SHP77 treated with DMSO at 0.1 percent for 48 hours (cell line): Measurements from ENCODE around the gene ZNF516.

Experiments used
- DNase-seq: peaks from one replicate; lab custom pipeline; 2025; lab: John Stamatoyannopoulos, UW

The ZNF516 gene

DNA sequence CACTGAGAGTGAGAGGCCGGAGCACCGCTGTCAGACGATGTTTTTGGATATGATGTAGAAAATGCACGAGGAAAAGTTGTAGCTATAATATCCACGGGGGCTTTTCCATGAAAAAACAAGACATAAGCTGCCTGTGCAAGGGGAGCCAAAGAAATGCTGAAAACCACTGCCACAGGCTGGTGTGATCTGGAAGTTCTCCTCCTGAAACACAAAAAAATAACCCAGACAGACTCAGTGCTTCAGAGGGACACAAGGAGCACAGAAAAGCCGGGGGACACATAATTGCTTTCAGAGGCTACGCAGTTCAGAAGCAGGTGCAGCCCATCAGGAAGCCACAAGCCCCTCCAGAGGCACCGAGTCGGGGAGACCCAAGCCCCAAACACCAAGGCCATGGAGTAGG, 98.2 kb downstream of the ZNF516 start:
- DNase-seq, result no peak

DNA sequence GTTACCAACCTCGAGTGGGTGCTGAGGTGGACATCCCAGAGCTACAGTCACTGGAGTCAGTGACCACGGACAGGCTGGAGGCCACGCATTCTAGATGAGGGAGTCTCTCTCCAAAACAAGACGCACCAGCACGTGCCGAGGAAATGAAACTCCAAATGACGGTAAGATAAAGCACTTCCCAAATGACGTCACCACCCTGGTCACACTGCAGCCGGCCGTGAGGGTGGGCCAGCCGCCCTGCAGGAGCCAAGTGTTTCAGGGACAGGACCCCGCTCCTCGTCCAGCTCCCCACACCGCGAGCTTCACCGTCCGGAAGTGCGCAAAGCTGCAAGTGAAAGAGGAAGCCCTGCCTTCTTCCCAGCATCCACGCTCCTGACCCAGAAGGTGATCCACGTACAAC, 99.4 kb downstream of the ZNF516 start:
- DNase-seq, result no peak

DNA sequence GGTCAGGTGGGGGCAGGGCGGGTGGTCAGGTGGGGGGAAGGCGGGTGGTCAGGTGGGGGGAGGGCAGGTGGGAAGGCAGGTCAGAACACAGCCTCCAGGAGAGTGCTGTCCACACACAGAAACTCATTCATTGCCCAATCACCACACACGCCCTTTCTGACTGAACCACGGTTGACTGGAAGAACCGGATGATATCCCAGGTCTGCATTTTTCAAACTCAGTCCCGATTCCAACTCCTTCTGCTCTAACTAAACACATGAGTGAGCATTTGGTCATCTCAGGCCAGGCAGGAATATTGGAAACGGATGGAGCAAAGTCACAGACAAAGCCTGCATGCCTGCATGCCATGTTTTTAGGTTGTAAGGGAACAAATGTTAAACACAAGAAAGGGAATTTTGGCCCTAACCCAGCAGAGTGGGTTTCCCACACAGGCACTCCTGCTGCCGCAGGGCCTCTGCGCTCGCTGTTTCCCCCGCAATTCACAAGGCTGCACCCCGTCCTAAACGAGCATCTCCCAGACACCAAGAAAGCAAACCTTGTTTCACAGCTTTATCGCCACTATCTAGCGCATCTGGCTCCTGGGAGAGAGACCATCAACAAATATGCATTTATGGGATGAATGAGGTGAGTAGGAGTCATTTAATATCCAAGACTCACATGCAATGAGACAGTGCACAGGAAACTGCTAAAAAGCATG, 100.1 kb downstream of the ZNF516 start:
- no peak for DNase-seq

DNA sequence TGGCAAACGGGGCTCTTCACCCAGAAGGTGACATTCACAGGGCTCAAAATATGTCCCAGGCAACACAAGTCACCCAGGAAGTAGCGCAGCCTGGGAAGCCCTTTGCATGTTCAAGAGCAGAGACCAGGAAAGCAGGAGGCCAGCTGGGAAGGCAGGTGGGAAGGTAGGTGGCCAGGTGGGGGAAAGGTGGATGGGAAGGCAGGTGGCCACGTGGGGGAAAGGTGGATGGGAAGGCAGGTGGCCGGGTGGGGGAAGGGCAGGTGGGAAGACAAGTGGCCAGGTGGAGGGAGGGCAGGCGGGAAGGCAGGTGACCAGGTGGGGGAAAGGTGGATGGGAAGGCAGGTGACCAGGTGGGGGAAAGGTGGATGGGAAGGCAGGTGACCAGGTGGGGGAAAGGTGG, 102.7 kb downstream of the ZNF516 start:
- no peak for DNase-seq

DNA sequence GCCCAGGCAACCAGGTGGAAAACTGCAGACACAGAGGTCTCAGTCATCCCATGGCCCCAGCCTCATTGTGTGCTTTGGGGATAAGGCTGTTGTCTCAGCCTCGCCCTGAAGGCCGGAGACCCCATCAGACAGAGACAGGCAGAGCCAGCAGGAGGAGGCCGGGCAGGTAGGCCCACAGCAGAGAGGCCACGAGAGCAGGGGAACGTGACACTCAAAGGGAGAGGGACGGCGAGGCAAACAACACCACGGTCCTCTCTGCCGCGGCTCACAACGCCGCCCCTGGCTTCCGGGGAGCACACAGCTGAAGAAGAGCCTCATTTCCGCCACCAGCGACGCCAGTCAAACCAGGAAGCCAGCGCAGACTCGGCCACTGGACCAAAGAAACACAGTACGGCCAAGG, 103.3 kb downstream of the ZNF516 start:
- no peak for DNase-seq

DNA sequence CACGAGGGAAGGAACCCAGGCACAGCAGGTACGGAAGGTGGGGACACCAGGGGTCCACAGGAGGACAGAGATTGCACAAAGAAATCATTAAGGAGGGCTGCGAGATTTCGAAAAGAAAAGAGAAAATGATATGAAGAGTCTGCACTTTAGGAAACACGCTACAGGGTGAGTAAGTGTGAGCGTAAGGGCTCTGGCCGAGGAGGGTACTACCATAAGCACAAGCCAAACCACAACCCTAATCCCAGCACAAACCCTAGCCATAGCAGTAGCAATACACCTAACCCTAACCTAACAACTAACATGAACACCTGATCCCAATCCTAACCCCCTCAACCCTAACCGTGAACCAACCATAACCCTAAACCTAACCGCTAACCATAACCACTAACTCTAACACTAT, 104.0 kb downstream of the ZNF516 start:
- no peak for DNase-seq

DNA sequence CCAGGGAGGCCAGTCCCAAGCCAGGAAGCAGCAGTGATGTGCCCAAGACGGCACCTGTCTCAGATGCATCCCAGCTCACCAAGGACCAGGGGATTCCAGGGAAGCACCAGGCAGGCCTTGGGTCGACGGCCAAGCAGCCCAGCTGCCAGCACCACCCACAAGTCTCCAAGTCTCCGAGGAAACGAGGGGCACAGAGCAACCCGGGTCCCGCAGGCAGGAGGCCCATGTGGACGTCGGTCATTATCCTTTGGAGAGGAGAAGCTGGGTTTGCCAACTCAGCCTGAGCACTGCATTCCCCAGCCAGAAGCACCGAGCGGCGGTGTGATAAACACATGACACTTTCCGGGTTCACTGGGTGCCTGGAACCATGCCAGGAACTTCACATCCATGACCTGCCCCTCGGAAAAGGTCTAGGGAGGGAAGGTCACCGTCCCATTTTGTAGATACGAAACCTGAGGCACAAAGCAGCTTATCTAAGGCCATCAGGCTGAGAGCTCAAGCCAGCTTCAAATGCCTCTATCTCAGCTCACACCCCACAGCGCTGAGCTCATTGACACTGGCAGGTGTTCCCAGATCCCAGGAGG, 104.5 kb downstream of the ZNF516 start:
- no peak for DNase-seq

DNA sequence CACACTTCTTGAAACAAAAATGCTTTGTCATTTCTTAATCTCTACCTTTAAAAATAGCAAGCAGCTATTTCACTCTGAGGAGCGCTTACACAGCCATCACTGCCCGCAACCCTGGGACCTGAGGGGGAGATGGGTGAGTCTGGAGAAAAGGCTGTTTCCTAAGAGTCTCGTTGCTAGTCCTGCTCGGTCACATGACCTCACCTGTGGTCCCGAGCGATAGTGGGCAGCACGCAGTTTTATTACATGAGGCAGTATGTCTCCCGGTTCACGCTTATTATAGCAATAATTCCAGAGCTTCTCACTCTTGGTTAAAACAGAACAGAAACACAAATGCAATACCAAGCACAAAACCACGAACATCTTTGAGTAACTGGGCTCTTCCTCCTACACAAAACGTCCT, 105.3 kb downstream of the ZNF516 start:
- no peak for DNase-seq

DNA sequence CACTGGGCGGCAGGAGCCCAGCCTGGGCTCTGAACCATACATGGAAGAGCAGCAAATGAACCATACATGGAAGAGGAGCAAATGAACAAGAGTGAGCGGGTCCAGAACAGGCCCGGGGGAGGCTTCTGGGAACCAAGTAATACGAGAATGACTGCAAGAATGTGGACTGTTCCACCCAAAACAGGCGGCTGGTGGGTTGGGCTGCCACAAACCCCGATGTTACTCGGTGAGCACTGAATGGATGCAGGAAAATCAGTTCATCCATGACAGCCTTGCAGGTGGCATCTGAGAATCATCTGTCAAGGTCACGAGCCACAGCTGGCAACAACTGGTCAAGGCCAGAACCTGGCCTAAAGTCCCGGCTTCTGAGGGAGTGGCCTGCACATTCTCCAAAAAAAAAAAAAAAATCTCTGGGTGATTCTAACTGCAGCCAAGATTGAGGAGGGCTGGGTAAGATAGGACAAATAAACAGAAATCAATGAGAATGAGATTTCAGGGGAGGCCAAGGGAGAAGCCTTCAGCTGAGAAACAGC, 106.1 kb downstream of the ZNF516 start:
- DNase-seq, result no peak

DNA sequence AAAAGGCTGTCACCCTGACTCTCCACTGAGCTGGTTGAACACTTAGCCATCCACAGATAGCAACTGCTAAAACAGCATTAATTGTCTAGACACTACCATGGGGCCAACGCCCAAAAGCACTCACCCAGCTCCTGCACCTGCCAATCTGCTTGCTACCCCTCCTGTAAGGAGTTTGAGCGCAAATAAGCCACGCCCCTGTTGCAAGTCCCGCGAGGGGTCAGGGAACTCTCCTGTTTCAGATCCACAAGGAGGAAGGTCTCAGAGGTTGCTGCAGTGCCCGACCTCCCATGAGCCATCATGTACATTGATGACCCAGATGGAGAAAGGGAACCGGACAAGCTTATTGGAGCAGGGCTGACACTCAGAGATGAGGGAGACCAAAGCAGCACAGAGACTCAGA, 106.8 kb downstream of the ZNF516 start:
- DNase-seq, result no peak

DNA sequence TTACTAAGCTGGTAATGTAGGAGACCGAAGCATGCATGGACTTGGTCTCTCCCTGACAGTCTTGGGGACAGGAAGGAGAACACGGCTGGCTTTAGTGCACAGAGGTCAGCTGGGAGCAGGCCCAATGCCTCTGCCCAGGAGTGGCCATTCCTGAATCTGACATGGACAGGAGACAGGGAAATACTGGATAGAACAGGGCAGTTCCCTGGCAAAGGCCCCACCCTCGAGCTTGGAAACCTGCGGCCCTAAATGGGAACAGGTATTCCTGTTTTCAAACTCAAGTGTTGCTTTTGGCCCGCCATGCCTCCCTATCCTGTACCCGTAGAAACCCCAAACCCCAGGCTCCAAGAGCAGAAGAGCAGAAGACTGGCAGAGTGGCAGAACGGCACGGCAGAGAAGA, 107.4 kb downstream of the ZNF516 start:
- no peak for DNase-seq

DNA sequence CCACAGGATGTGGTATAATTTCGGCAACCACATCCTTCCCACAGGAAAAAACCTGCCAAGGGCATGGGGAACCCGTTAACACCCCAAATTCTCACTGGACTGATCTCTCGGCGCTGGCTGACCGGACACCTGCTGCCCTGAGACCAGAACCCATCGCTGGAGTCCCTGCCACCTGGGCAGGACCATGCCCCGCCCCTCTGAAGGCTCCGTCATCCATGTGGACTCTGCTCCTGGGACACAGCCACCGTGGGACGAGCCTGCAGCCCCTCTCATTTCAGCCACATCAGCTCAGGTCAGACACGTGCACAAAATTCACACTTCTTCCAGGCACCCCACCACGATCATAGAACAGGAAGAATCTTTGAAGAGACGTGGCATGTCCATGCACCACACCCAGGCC, 108.2 kb downstream of the ZNF516 start:
- no peak for DNase-seq

DNA sequence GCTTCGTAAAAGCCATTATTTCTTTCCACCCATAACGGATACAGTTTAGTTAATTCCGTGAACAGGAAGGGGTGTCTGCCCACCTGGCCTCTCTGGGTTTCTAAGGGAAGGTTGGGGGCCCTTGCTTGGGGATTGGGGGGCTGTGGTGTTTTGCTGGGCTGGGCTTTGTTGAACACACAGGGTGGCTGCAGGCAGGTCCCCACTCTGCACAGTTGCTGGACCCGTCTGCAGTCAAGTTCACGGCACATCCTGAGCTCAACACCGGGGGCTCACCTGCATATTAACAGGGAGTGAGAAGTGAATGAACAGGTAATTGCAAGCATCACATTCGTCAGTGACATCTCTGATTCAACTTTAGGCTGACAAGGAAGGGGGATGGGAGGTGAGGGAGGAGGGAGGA, 109.0 kb downstream of the ZNF516 start:
- no peak for DNase-seq

DNA sequence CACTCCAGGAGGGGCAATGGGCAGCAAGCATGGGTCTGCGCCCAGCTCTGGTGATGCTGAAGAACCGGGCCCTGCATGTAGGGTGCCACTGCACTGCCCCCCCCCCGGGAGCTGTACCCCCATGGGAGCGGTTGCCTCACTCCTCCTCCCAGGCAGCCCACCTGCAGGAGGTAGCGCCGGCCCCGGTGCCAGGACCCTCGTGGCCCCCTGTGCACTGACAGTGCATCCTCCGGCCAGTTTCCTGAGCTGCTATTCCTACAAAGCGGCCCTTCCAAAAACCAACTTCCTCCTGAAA, 109.4 kb downstream of the ZNF516 start:
- no peak for DNase-seq

DNA sequence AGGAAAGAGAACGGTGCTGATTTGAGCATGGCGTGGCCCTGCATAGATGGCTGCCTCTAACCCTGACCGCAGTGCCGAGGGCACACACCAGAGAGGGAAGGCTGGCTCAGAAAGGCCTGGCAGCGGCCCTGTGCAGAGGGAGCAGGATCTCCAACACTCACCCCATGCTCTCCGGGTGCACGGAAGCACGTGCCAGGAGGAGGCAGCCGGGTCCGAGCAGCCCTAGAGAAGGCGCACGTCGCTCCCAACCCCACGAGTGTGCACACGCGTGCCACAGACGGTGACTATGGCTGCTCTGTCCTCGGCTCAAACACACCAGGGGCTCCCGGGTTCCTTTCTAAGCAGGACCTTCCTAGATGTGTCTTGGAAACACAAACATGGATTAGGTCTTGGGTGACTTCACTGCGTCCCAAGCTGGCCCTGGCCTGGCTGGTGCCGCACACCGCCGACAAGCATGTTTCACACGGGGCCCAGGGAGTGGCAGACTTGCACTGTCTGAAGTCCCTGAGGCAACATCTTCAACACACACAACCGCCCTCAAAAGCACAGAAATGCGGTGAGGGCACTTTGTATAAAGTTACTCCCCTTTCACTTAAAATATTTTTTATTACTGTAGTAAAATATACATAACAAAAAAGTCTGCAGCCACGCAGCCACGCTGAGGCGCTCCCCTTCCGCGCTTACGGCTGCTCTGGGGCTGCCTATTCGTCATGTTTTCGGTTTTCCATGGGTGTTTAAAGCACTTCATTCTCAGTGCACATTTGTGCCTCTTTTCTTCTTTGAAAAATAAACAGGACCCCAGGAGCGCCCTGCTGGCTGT, 110.0 kb downstream of the ZNF516 start:
- DNase-seq, result no peak

DNA sequence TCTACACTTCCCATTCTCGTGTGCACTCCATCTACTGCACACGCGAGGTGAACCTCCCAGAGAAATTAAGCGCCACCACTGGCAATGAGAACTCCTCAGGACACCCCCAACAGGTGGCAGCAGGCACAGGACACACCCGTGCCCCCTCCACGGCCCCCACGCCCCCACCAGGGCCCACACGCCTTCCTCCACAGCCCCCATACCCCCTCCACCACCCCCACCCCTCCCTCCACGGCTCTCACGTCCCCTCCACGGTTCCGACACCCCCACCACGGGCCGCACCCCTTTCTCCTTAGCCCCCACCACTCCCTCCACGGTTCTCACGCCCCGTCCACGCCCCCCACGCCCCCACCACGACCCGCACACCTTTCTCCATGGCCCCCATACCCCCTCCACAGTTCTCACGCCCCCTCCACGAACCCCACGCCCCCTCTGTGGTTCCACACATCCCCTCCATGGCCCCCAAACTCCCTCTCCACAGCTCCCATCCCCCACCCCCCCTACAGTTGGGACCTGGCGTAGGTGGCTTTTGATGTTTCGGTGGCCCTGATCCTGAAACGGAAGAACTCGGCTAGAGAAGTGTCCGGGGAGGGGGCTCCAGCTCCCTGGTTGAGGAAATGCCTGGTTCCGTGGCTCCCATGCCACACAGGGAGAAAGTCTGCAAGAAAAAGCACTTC, 110.8 kb downstream of the ZNF516 start:
- no peak for DNase-seq

DNA sequence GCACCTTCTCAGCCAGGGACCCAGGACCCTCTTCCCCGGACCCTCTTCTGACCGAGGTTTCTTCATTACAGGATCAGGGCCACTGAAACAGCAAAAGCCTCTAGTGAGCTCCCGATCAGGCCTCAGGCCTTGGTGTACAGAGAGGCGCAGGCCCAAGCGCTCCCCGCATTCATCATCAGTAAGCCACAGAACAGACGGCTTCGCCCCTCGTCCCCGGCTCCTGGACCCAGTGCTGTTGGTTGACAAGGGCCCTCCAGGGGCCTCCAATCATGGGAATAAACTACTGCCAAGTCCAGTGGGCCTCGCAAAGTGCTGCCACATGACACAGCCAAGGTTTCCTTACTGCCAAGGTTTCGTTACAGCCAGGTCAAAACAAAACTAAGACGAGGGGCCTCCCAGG, 111.4 kb downstream of the ZNF516 start:
- DNase-seq, result no peak

DNA sequence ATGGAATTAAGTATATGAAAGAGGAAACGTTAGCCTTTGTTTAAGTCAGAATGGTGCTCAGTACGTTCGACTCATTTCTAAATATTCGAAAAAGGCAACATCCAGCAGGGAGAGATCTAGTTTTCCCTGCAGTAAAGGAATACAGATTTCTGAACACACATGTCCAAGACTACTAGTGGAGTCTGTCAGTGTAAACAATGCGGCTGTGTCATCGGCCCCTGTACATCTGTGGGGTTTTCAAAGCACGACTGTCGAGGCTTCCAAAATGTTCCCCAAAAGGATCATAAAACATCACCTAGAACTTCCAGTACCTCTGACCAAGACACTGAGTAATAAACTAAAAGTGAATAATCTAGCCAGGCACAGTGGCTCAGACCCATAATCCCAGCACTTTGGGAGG, 112.8 kb downstream of the ZNF516 start:
- no peak for DNase-seq

DNA sequence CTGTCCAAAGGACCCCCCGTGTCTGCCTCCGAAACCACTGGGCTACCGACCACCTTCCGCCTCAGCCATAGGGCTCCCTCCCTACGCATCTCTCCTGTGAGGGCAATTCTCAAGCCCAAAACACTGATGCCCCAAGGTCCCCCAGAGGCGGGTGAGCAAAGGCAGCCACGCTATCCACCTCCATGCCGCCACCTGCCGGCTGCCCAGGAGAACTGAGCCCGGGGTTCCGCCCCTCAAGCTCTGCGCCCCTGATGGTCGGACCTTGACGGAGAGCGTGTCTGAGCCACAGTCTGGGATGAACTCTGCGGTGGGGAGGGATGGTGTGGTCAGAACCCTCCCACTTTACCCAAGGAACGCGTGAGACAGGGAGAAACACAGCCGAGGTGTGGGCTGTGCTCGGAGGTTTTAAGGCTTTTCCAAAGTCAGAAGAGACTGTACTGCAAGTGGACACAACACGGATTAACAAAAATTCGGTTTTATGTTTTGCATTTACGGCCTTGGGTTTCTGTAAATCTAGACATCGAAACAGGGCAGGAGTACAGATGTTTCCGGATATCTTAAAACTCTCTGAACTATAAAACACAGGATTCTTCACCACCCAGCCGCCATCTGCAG, 114.1 kb downstream of the ZNF516 start:
- no peak for DNase-seq

DNA sequence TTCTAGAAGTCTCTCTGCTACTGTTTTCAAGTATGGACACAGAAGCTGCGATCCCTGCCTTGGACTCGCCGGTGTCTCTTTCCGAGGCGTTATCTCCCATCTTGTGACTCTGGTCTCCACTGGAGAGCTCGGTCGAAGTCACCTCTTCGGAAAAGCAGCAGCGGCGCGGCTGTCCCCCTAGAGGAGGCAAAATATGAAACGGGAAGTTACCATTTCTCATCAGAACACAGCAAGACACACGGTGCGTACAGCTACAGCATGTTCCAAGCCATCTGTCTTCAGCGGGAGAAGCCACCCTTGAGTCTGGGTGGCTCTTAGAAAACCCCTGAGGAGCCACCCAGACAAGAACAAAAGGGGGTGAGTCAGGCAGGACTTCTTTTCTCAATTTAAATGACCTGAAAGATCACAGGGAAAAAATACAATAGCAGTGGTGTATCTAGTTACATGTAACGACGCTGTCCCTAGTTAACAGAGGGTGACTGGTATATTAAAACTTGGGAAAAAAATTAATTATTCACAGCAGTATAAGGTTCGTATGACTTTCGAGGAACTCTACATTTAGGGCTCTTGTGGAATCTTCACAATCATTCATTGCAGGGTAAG, 114.8 kb downstream of the ZNF516 start:
- DNase-seq, result no peak

DNA sequence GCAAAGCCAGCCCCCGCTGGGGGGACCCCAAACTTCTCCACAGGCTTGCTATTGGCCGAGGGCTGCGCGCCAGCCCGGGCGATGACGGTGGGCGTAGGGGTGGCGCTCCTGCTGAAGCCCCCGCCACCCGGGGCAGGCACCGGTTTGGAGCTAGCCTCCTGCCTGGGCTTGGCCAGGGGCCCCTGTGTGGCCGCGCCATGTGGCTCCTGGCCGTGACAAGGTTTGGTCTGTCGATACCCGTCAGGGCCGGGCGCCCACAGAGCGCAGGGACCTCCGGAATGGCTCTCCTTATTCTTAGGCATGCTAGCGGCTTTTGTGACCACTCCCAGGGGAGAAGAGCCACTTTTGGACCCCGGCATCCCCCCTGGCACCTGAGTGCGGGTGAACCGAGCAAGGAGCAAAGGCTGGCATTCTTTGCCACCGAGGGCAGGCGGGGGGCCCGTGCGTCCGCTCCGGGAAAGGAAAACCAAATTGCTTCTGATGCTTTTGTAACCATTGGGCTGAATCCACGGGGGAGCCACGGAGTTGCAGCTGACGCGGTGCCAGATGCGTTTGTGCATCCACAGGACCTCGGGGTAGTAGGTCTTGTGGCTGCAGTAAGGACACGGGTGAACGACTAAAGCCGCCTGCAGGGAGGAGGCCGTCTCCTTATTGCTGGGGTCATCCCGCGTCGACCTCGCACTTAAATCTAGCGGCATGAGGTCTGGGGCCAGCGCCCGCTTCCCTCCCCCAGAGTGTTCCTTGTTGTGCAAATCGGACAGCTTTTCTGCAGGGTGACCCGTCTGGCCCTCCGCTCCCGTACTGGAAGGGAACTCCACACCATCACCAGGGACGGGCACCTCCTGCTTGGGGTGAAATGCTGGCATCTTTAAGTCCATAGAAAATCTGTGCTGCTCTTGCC, 115.6 kb downstream of the ZNF516 start:
- DNase-seq, result no peak
